GM18520 (cell line): ENCODE data around the gene ZNF669.

Experiments
- ATAC-seq: cut with Tn5 transposase; IDR thresholded peaks from one replicate; pipeline ENCODE4 v1.9.1; 2021; ENCODE audit not compliant: unreplicated experiment

The ZNF669 gene

DNA sequence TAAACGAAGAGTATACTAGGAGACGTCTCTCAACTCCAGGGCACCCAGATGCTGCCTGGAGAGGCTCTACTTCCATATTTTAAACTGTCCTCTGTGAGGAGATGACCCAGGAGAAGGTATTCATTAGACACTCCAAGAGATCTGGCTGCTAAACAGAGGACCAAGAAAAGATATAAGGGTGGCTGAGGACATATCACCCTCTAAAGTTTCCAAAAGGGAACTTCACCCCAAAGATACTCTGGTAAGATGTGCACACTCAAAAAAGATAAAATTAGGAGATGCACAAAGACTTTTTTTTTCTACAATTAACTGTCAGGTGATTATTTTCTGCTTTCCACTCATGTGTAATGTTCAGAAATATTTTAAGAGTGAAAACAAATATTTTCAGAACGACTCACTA lies 26.9 kb downstream of the ZNF669 start:
- no peak for ATAC-seq

- ATAC-seq = no peak
These were observed 33.5 kb downstream of the ZNF669 start for GRCh38 chr1:247070645-247071044.

GRCh38 chr1:247064304-247064703 lies 39.9 kb downstream of the ZNF669 start:
- ATAC-seq = no peak

GRCh38 chr1:247060771-247061170 lies 43.4 kb downstream of the ZNF669 start:
- no peak for ATAC-seq

GRCh38 chr1:247056071-247056470 lies 48.1 kb downstream of the ZNF669 start:
- ATAC-seq = no peak

- ATAC-seq = no peak
These were observed 49.2 kb downstream of the ZNF669 start for GRCh38 chr1:247054992-247055415.
